NCI-H187 treated with DMSO at 0.1 percent for 48 hours (cell line): Measurements from ENCODE around the gene TDRD1.
"Not testable (repeated sequence)": the region's sequence is repeated elsewhere in the genome, so short reads cannot be mapped to it uniquely, and the experiment has no call there.

Source experiments
- DNase-seq: peaks from one replicate; lab custom pipeline; 2025; lab: John Stamatoyannopoulos, UW

TDRD1 gene

GRCh38 chr10:114179148-114179547, at the start of gene TDRD1:
TDRD1 (plus strand) TSS chr10:114179353; CDS start chr10:114187832, 8,479 bp downstream.
- DNase-seq: no peak

- DNase-seq: no peak
Measured at GRCh38 chr10:114131094-114131493, 48.1 kb upstream of the TDRD1 start.

- no peak for DNase-seq
Measured at GRCh38 chr10:114135476-114135875, 43.7 kb upstream of the TDRD1 start.

- no peak for DNase-seq
Measured at GRCh38 chr10:114138581-114138980, 40.6 kb upstream of the TDRD1 start.

GRCh38 chr10:114140036-114140435, 39.1 kb upstream of the TDRD1 start:
- no peak for DNase-seq

GRCh38 chr10:114140827-114141226, 38.3 kb upstream of the TDRD1 start:
- not testable (repeated sequence) for DNase-seq

- DNase-seq: no peak
Measured at GRCh38 chr10:114142018-114142417, 37.1 kb upstream of the TDRD1 start.

GRCh38 chr10:114143160-114143559, 36.0 kb upstream of the TDRD1 start:
- DNase-seq: no peak

GRCh38 chr10:114149476-114149875, 29.7 kb upstream of the TDRD1 start:
- DNase-seq: not testable (repeated sequence)

GRCh38 chr10:114151486-114151885, 27.7 kb upstream of the TDRD1 start:
- DNase-seq: no peak

GRCh38 chr10:114151892-114152291, 27.3 kb upstream of the TDRD1 start:
- DNase-seq: no peak

- no peak for DNase-seq
Measured at GRCh38 chr10:114157912-114158311, 21.2 kb upstream of the TDRD1 start.

GRCh38 chr10:114163062-114163461, 16.1 kb upstream of the TDRD1 start:
- DNase-seq: no peak

- no peak for DNase-seq
Measured at GRCh38 chr10:114166043-114166442, 13.1 kb upstream of the TDRD1 start.

- no peak for DNase-seq
Measured at GRCh38 chr10:114166494-114166893, 12.7 kb upstream of the TDRD1 start.

- no peak for DNase-seq
Measured at GRCh38 chr10:114167985-114168384, 11.2 kb upstream of the TDRD1 start.

- no peak for DNase-seq
Measured at GRCh38 chr10:114168450-114169009, 10.6 kb upstream of the TDRD1 start.

- DNase-seq: no peak
Measured at GRCh38 chr10:114172216-114172615, 6.9 kb upstream of the TDRD1 start.

- DNase-seq: no peak
Measured at GRCh38 chr10:114172776-114173602, 6.2 kb upstream of the TDRD1 start.

- DNase-seq: no peak
Measured at GRCh38 chr10:114173603-114173920, 5.6 kb upstream of the TDRD1 start.

- DNase-seq: peak; percentile 74
Measured at GRCh38 chr10:114173921-114174694, 5.0 kb upstream of the TDRD1 start, which contains the start of gene CCDC186. CCDC186 (minus strand) TSS chr10:114174203; CDS start chr10:114163268, 10,935 bp downstream.

GRCh38 chr10:114174695-114175188, 4.4 kb upstream of the TDRD1 start:
- DNase-seq: no peak

GRCh38 chr10:114175667-114176066, 3.5 kb upstream of the TDRD1 start:
- DNase-seq: no peak
